SK-N-SH (cell line): ENCODE data around the gene TMEM163. TPM values are rescaled to one million over a fixed set of nuclear protein-coding genes. Genes with fewer than 3 reads are reported as not detected.

Experiments
- CTCF ChIA-PET: fragments of 300-600, 350-600 bp; formaldehyde crosslinking; extraction: SDS; loops from one replicate; lab custom pipeline; 2021; lab: Yijun Ruan, JAX
- POLR2A ChIA-PET: fragments of 350-600 bp; sonication (Branson Sonifier 250); formaldehyde crosslinking; extraction: SDS; loops from one replicate; lab custom pipeline; 2020; ENCODE audit warnings: antibody characterized with exemption, inconsistent platforms; lab: Yijun Ruan, JAX
- DNase-seq: peaks from one replicate; pipeline ENCODE4 v3.0.0; 2012
- H2AFZ ChIP-seq: fragments of 200-600 bp; sonication (generic); 2 replicates; pipeline ENCODE4 v1.8.1; 2016; ENCODE audit warnings: antibody characterized with exemption, mild to moderate bottlenecking, low read depth
- H3F3A ChIP-seq: fragments of 200-600 bp; sonication (generic); replicated peaks from 2 replicates; pipeline ENCODE3; 2016; ENCODE audit warnings: antibody characterized with exemption, mild to moderate bottlenecking; ENCODE audit not compliant: insufficient read depth
- H3K27ac ChIP-seq, 2 experiments: fragments of 200-500 bp in 1 of 2; fragments of 200-600 bp in 1 of 2; sonication (Bioruptor generic) in 1 of 2; sonication (generic), shearing (Covaris generic) in 1 of 2; 2 replicates each; pipeline versions ENCODE4 v1.5.1 to v1.6.1; 2014 to 2016; ENCODE audit warnings: low read depth in 2 of 2, inconsistent platforms in 1 of 2, low read length in 1 of 2, mild to moderate bottlenecking in 1 of 2, mixed read lengths in 1 of 2
- H3K27me3 ChIP-seq: fragments of 200-600 bp; sonication (generic), shearing (Covaris generic); 2 replicates; pipeline ENCODE4 v1.6.1; 2016; ENCODE audit warnings: mixed run types; ENCODE audit not compliant: insufficient read depth
- H3K36me3 ChIP-seq, 2 experiments: fragments of 200-500 bp in 1 of 2; fragments of 200-600 bp in 1 of 2; sonication (Bioruptor generic) in 1 of 2; sonication (generic) in 1 of 2; replicated peaks in 1 of 2; 2 replicates each; pipeline versions ENCODE3 to v1.5.1; 2014 to 2016; ENCODE audit warnings: low read length in 1 of 2, mild to moderate bottlenecking in 1 of 2; ENCODE audit not compliant: insufficient read depth in 2 of 2, control insufficient read depth in 1 of 2
- H3K4me1 ChIP-seq, 2 experiments: fragments of 200-500 bp in 1 of 2; fragments of 200-600 bp in 1 of 2; sonication (Bioruptor generic) in 1 of 2; sonication (generic), shearing (Covaris generic) in 1 of 2; 2 replicates each; pipeline versions ENCODE4 v1.5.1 to v1.6.1; 2014 to 2016; ENCODE audit warnings: low read depth in 1 of 2, low read length in 1 of 2, mixed run types in 1 of 2; ENCODE audit not compliant: insufficient read depth in 2 of 2, control insufficient read depth in 1 of 2
- H3K4me2 ChIP-seq: fragments of 200-600 bp; sonication (generic), shearing (Covaris generic); 2 replicates; pipeline ENCODE4 v1.6.1; 2017; ENCODE audit warnings: mixed run types
- H3K4me3 ChIP-seq, 2 experiments: fragments of 200-500 bp in 1 of 2; fragments of 200-600 bp in 1 of 2; sonication (Bioruptor generic) in 1 of 2; sonication (generic), shearing (Covaris generic) in 1 of 2; 2 replicates each; pipeline versions ENCODE4 v1.5.1 to v1.8.1; 2014 to 2016; ENCODE audit warnings: low read depth in 2 of 2, inconsistent platforms in 1 of 2, low read length in 1 of 2, mild to moderate bottlenecking in 1 of 2, mixed read lengths in 1 of 2, moderate library complexity in 1 of 2
- H3K79me2 ChIP-seq: fragments of 200-600 bp; sonication (generic); 2 replicates; pipeline ENCODE4 v1.8.1; 2017; ENCODE audit warnings: mild to moderate bottlenecking; ENCODE audit not compliant: insufficient read depth
- H3K9ac ChIP-seq: fragments of 200-600 bp; sonication (generic); 2 replicates; pipeline ENCODE4 v1.6.1; 2017; ENCODE audit warnings: mixed run types
- H3K9me2 ChIP-seq: fragments of 200-600 bp; sonication (generic); 2 replicates; pipeline ENCODE4 v1.6.1; 2017; ENCODE audit warnings: mixed run types
- H3K9me3 ChIP-seq: fragments of 200-600 bp; sonication (generic); 2 replicates; pipeline ENCODE4 v1.6.1; 2017; ENCODE audit warnings: mixed run types, mild to moderate bottlenecking, moderate library complexity
- H4K20me1 ChIP-seq: fragments of 200-600 bp; sonication (generic); 2 replicates; pipeline ENCODE4 v1.6.1; 2017; ENCODE audit warnings: mild to moderate bottlenecking, mixed run types; ENCODE audit not compliant: insufficient read depth
- EP300 ChIP-seq, 2 experiments: IDR thresholded peaks; 2 replicates each; pipeline versions ENCODE4 v1.4.0 to v1.6.1; 2012; ENCODE audit warnings: borderline replicate concordance in 1 of 2, low read depth in 1 of 2, low read length in 1 of 2
- FOSL2 ChIP-seq: IDR thresholded peaks from 2 replicates; pipeline ENCODE4 v1.4.0; 2012; ENCODE audit warnings: low read depth, mild to moderate bottlenecking, moderate library complexity, borderline replicate concordance
- FOXM1 ChIP-seq: IDR thresholded peaks from 2 replicates; pipeline ENCODE4 v1.4.0; 2012; ENCODE audit warnings: low read depth, mild to moderate bottlenecking
- GABPA ChIP-seq: IDR thresholded peaks from 2 replicates; pipeline ENCODE4 v1.4.0; 2012; ENCODE audit warnings: low read depth, mild to moderate bottlenecking
- GATA2 ChIP-seq: sonication (generic); formaldehyde crosslinking; IDR thresholded peaks from 2 replicates; pipeline ENCODE4 v1.5.0; 2020; ENCODE audit warnings: mild to moderate bottlenecking, missing genetic modification reagents
- JUND ChIP-seq: IDR thresholded peaks from 2 replicates; pipeline ENCODE4 v1.4.0; 2012
- MEF2A ChIP-seq: IDR thresholded peaks from 2 replicates; pipeline ENCODE4 v1.4.0; 2012; ENCODE audit warnings: low read depth, borderline replicate concordance
- MXI1 ChIP-seq: IDR thresholded peaks from 2 replicates; pipeline ENCODE4 v1.6.1; 2012; ENCODE audit warnings: mild to moderate bottlenecking, low read depth, low read length, improper control_type of control experiment
- NFIC ChIP-seq: IDR thresholded peaks from 2 replicates; pipeline ENCODE4 v1.4.0; 2012; ENCODE audit warnings: borderline replicate concordance
- RCOR1 ChIP-seq: fragments of 150-350 bp; IDR thresholded peaks from 2 replicates; pipeline ENCODE4 v1.6.1; 2017; ENCODE audit warnings: antibody characterized with exemption, low read length
- RXRA ChIP-seq: IDR thresholded peaks from 2 replicates; pipeline ENCODE4 v1.4.0; 2012; ENCODE audit warnings: low read depth, mild to moderate bottlenecking, borderline replicate concordance
- SIN3A ChIP-seq: IDR thresholded peaks from 2 replicates; pipeline ENCODE4 v1.6.1; 2012; ENCODE audit warnings: low read depth, mild to moderate bottlenecking, low read length, moderate library complexity, borderline replicate concordance
- SMC3 ChIP-seq: IDR thresholded peaks from 2 replicates; pipeline ENCODE4 v1.6.1; 2012; ENCODE audit warnings: low read depth, low read length, improper control_type of control experiment
- TCF12 ChIP-seq: IDR thresholded peaks from 2 replicates; pipeline ENCODE4 v1.4.0; 2012
- WGBS: methylation state at CpG from one replicate; pipeline ENCODE4 v1.1.6; 2017; ENCODE audit warnings: low lambda C conversion rate; 5-methylcytosine and 5-hydroxymethylcytosine counted together
- polyA plus RNA-seq, 3 experiments: library from polyadenylated mRNA; depleted of rRNA; stranded (reverse); fragments of >200 nt; gene quantifications; 2 replicates each; pipeline ENCODE4 v1.2.3, GENCODE V29; 2012
- TF ChIP-seq, protein P1 (sequence below): fragments of 150-350 bp; IDR thresholded peaks from 2 replicates; pipeline ENCODE4 v1.6.1; 2016; ENCODE audit warnings: mild to moderate bottlenecking, low read depth, low read length
- TF ChIP-seq, protein P2 (sequence below): IDR thresholded peaks from 2 replicates; pipeline ENCODE4 v1.4.0; 2012; ENCODE audit warnings: low read depth, borderline replicate concordance
- TF ChIP-seq, protein P3 (sequence below): IDR thresholded peaks from 2 replicates; pipeline ENCODE4 v1.4.0; 2012; ENCODE audit warnings: low read depth
- TF ChIP-seq, protein P4 (sequence below): IDR thresholded peaks from 2 replicates; pipeline ENCODE4 v1.4.0; 2012; ENCODE audit warnings: low read depth, borderline replicate concordance

TMEM163 gene
- polyA plus RNA-seq, 1 of the 3 experiments (the other 2 are of a cell fraction): not detected

GRCh38 chr2:134425724-134426496 lies 292.9 kb downstream of the TMEM163 start:
- Histone ChIP-seq H4K20me1 (no peaks in the 10 kb centered on the region), H3K36me3 (peaks cover 0 to 20% of the 10 kb centered on the region in 2 experiments), H3K9me2 (no peaks in the 10 kb centered on the region), H3K9me3 (no peaks in the 10 kb centered on the region), H3K79me2 (no peaks in the 10 kb centered on the region), H3K27me3 (no peaks in the 10 kb centered on the region), H3K4me2 (no peak overlapping the region), H3K4me1 (no peaks in the 10 kb centered on the region; a peak in 1 of 4 replicates), H3K9ac (no peak overlapping the region), H3K4me3 (no peak overlapping the region), H3F3A (peaks cover 6% of the 10 kb centered on the region), H2AFZ (no peak overlapping the region), H3K27ac (no peak overlapping the region)
- ChIA-PET CTCF (interaction anchor here (1.7 to 3.9 kb wide), 4 partner anchors 14 to 472 kb away, joined by 3 to 17 read pairs (median 7); no protein-coding TSS in a partner anchor), POLR2A (no interaction called here)
- WGBS: 96% methylated on average over 6 of the region's 6 CpGs
- no peak for TF ChIP-seq SMC3
- no peak for TF ChIP-seq MEF2A
- no peak for TF ChIP-seq GABPA
- TF ChIP-seq RXRA: no peak
- no peak for TF ChIP-seq RCOR1
- TF ChIP-seq JUND: no peak
- no peak for TF ChIP-seq MXI1
- TF ChIP-seq, protein P1, sequence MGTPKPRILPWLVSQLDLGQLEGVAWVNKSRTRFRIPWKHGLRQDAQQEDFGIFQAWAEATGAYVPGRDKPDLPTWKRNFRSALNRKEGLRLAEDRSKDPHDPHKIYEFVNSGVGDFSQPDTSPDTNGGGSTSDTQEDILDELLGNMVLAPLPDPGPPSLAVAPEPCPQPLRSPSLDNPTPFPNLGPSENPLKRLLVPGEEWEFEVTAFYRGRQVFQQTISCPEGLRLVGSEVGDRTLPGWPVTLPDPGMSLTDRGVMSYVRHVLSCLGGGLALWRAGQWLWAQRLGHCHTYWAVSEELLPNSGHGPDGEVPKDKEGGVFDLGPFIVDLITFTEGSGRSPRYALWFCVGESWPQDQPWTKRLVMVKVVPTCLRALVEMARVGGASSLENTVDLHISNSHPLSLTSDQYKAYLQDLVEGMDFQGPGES: no peak
- TF ChIP-seq GATA2: no peak
- TF ChIP-seq FOXM1: no peak
- TF ChIP-seq, protein P2, sequence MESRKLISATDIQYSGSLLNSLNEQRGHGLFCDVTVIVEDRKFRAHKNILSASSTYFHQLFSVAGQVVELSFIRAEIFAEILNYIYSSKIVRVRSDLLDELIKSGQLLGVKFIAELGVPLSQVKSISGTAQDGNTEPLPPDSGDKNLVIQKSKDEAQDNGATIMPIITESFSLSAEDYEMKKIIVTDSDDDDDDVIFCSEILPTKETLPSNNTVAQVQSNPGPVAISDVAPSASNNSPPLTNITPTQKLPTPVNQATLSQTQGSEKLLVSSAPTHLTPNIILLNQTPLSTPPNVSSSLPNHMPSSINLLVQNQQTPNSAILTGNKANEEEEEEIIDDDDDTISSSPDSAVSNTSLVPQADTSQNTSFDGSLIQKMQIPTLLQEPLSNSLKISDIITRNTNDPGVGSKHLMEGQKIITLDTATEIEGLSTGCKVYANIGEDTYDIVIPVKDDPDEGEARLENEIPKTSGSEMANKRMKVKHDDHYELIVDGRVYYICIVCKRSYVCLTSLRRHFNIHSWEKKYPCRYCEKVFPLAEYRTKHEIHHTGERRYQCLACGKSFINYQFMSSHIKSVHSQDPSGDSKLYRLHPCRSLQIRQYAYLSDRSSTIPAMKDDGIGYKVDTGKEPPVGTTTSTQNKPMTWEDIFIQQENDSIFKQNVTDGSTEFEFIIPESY: no peak
- TF ChIP-seq NFIC: no peak
- no peak for DNase-seq

- Histone ChIP-seq H3K9ac (no peak overlapping the region), H3K27me3 (no peaks in the 10 kb centered on the region), H3K79me2 (no peaks in the 10 kb centered on the region), H3K27ac (no peak overlapping the region), H3K4me2 (no peak overlapping the region), H3K4me1 (peaks cover 0 to 3% of the 10 kb centered on the region in 2 experiments; a peak in 1 of 4 replicates), H3K9me3 (no peaks in the 10 kb centered on the region), H3F3A (peaks cover 6% of the 10 kb centered on the region), H3K36me3 (peaks cover 0 to 5% of the 10 kb centered on the region in 2 experiments), H2AFZ (no peak overlapping the region), H3K4me3 (no peak overlapping the region), H4K20me1 (no peaks in the 10 kb centered on the region), H3K9me2 (no peaks in the 10 kb centered on the region)
- no peak for DNase-seq
- TF ChIP-seq FOSL2 (no peak), RCOR1 (no peak), EP300 (IDR thresholded peaks at IDR 0.05; ENCODE audit: borderline replicate concordance in 1 of 2, low read depth in 1 of 2, low read length in 1 of 2) (no peak), TCF12 (no peak), RXRA (no peak), SIN3A (no peak)
- TF ChIP-seq, protein P3, sequence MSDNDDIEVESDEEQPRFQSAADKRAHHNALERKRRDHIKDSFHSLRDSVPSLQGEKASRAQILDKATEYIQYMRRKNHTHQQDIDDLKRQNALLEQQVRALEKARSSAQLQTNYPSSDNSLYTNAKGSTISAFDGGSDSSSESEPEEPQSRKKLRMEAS: no peak
- TF ChIP-seq, protein P4, sequence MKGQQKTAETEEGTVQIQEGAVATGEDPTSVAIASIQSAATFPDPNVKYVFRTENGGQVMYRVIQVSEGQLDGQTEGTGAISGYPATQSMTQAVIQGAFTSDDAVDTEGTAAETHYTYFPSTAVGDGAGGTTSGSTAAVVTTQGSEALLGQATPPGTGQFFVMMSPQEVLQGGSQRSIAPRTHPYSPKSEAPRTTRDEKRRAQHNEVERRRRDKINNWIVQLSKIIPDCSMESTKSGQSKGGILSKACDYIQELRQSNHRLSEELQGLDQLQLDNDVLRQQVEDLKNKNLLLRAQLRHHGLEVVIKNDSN: no peak
- CTCF ChIA-PET: interaction anchor here (1.8 to 3.6 kb wide), 2 partner anchors 10 to 29 kb away, joined by 5 to 20 read pairs; no protein-coding TSS in a partner anchor
- POLR2A ChIA-PET: no interaction called here
- WGBS: 88% methylated on average over 7 of the region's 7 CpGs
These were observed 297.1 kb downstream of the TMEM163 start for GRCh38 chr2:134421556-134422328.
